ENCODE measurements around the gene RNF207.

- TF ChIP-seq, protein P1, sequence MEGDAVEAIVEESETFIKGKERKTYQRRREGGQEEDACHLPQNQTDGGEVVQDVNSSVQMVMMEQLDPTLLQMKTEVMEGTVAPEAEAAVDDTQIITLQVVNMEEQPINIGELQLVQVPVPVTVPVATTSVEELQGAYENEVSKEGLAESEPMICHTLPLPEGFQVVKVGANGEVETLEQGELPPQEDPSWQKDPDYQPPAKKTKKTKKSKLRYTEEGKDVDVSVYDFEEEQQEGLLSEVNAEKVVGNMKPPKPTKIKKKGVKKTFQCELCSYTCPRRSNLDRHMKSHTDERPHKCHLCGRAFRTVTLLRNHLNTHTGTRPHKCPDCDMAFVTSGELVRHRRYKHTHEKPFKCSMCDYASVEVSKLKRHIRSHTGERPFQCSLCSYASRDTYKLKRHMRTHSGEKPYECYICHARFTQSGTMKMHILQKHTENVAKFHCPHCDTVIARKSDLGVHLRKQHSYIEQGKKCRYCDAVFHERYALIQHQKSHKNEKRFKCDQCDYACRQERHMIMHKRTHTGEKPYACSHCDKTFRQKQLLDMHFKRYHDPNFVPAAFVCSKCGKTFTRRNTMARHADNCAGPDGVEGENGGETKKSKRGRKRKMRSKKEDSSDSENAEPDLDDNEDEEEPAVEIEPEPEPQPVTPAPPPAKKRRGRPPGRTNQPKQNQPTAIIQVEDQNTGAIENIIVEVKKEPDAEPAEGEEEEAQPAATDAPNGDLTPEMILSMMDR (IDR thresholded peaks at IDR 0.05) = no peak
- peak; percentile 90 for TF ChIP-seq POLR2A (IDR thresholded peaks at IDR 0.05)
Measured at GRCh38 chr1:6199298-6200187, 6.4 kb upstream of the RNF207 start, which contains the start of gene RPL22.
